HG03139 (cell line): ENCODE results near the gene OSBPL5.

Experiments used
- ATAC-seq: cut with Tn5 transposase; IDR thresholded peaks from one replicate; pipeline ENCODE4 v1.9.1; 2021; ENCODE audit not compliant: unreplicated experiment

OSBPL5 gene

DNA sequence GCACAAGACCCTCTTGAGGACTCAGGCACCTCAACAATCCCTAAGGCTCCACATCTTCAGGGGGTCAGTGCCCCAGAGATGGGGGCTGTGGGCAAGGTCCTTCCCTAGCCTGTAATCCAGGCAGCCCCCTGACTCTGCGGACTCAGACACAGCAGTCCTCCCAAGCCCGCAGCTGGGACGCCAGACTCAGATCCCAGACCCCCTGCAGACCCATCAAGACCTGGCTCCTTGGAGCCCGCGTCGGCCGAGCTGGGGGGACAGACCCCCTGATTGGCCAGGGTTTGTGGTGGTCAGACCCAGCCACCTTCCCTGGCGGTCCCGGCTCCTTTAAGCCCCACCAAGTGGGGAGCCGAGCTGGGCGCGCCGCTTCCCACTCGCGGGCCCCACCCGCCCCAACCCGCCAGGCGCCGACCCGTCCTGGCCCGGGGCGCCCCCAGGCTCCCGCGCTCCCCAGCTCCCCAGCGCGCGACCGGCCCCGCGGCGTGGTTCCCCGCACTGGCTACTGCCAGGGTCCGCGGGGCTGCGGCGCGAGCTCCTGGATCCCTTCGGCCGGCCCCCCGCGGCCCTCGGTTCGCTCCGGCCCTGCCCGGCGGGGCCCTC, 458 bp downstream of the OSBPL5 start:
- no peak for ATAC-seq

DNA sequence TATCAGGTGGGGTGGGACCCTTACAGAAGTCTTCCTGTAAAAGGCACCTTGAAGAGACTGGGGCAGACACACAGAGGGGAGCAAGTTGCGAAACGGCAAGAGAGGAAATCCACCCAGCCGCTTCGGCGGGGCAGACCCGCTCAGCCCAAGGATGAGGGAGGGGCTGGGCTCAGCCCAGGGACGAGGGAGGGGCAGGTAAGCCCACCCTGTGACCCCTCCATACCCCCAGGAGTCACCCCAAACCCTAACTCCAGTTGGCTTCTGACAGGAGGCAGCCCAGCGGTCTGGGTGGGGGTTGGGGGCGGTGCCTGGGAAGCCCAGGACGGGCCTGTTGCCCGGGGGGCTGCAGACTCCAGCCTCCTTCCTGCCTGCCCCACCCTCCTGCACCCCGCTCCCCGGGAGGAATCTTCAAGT, 965 bp downstream of the OSBPL5 start:
- no peak for ATAC-seq

DNA sequence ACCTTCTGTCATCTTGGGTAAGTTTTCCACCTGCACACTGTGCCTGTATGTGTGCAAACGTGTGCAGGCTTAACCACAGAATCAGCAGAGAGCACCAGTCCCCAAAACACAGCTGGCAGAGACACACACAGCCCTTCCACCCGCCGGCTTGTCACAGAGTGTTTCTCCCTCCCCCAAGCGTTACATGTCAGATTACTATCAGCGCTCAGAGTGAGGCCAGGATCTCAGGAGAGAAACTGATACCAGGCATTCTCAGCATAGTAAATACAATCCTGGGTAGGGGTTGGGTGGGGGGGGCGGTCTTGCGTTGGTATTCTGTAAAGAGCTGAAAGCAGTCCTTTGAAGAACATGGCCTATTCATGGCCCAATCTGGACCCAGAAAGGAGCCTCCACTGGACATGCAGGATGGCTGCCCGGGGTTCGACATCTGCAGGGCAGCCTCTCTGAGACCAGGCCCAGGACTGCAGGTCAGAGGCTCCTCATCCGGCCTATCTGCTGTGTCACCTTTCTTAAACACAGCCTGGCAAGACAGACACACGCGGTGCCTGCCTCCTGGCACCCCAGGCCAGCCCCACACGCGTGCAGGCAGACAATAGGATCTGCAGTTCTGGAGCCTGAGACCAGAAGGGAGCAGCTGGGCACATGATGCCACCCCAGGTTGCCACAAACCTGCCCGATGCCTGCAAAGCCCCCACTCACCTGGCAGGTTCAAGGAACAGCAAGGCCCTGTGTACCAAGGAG, 1.7 kb downstream of the OSBPL5 start:
- ATAC-seq = no peak

DNA sequence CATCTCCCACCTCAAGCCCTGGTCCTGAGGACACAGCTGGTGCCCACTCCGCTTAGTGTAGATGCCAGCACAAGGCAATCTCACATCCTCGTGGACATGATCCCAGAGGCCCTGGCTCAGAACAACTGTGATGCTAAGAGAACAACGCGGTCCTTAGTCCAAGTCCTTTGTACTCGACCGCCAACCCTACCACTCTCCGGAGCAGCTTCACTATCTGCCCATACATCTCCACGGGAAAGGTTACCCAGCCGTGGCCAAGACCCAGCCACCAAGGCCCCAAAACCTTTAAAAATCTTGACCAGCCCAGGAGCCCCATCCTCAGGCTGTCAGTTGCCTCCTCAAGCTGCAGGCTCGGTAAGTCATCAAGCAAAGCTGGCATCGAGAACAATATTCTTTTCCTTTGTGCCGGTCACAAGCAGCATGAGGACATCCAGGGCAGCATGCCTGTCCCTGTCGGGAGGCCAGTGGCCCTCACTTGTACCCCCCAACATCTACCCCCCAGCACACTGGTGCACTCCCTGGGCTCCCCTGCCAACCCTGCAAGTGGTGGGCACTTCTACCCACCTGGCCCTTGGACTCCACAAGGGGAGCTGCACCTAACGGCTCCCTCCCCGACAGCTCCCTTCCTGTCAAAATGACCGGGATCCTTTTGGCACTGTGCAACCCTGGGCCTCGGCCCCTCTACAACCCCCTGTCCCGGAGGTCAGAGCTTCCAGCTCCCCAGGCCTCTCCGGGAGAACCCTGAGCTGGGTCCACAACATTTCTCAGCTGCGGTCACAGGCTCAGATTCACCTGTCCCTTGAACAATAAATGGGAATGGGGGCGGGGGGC, 2.5 kb downstream of the OSBPL5 start:
- ATAC-seq = no peak

DNA sequence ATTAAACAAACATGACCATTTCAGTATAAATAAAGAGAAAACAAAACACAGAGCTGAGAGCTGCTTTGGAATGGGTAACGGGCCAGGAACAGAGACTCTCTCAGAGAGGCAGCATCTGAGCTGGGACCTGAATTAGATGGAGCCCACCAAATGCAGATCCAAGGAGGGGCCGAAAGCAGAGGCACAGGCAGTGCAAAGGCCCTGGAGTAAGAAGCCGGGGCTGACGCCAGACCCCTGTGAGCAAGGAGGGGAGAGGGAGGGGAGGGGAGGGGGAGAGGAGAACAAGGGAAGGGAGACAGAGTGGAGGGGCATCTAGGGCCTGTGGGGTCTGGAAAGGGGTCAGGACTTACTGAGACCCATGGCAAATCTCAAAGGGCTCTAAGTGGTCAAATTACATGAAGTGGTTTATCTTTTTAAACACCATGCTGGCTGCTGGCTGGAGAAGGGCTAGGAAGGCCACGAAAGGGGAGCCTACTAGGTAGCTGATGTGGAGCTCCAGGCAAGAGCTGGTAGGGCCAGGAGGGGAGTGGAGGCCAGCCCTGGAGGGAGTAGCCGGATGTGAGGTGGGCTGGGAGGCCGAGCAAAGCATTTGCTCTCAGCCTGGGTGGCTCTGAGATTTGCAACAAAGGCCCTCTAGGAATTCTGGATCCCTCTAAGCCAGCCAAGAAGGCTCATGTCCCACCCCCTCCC, 3.2 kb downstream of the OSBPL5 start:
- ATAC-seq = no peak

DNA sequence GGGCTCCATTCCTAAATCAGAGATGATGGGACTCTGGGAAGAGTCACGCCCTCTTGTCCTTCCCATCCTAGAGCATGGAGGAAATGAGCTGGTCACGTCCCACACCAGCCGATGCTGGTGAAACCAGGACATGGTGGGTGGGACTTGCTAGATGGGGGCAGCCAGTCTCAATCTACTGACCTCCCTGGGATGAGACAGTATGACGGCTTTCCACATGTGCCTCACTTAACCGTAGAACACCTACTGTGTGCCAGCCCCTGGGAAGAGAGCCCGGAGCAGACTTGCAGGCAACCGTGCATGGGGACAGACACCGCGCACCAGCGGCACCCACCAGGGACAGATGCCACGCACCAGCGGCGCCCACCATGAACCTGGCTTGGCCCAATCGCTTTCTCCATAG, 3.8 kb downstream of the OSBPL5 start:
- no peak for ATAC-seq

DNA sequence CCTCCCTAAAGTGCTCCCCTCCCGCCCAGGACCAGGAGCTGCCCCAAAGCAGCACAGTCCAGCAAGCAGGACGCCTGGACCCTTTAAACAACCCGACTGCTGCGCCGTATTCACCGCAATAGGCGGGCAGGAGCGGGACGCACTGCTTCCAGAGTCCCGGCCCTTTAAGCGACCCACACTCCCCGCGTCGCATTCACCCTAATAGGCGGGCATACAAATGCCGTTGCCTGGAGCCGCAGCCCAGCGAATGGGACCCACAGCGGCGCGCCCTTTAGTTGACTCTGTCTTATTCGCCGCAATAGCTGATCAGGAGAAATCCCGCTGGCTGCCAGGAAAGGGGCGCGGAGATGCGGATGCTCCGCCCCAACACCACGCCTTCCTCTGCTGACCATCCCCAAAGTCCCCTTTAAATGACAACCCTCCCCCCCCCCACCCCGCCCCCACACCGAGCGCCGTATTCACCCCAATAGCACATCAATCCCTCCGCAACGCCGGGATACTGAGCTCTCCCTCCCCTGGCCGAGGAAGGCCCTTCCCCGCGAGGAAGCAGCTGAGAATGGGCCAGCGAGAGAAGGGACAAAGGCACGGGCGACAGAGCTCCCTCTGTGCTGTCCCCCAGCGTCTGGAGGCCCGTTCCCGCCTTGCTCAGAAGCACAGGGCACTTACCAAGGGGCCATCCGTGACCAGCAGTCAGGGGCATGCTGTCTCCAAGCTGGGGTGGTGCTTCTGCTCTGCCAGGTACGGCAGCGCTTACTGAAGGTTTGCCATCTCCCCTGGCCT, 4.7 kb downstream of the OSBPL5 start:
- ATAC-seq = no peak

DNA sequence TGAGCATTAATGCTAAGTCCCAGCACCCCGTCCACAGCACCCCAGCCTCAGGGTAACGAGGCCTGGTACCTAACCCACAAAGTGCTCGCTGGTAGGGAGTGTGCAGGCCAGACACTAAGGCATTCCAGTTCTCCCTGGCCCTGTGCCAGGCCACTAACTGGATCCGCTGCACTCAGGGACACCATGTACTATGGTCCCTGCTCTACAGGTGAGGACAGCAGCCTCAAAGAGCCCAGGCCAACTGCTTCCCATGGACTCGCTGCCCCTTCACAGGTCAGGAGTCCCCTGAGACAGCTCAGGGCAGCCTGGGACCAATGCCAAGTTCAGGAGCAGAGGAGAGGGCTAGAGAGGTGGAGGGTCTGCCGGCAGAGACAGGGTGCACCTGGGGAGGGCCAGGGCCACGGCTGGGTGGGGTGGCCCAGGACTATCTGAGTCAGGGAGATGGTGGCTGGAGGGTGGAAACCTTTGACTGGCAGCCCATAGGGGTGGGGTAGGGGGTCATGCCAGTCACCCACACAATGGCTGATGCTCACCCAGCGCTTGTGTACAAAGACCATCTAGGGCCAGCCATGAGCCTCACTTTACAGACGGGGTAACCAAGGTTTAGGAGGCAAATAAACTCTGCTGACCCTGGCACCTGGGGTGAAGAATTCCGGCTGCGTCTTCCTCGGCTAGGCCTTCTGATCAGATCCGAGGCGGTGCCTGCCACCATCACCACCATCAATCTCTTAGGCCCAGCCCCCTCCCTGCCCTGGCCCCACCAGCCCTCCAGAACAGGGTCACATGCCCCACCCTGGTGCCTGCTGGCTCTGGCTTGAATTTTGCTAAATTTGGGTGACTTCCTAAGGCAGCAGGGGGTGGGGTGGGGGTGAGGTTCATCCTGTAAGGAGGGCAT, 5.6 kb downstream of the OSBPL5 start:
- ATAC-seq = no peak

DNA sequence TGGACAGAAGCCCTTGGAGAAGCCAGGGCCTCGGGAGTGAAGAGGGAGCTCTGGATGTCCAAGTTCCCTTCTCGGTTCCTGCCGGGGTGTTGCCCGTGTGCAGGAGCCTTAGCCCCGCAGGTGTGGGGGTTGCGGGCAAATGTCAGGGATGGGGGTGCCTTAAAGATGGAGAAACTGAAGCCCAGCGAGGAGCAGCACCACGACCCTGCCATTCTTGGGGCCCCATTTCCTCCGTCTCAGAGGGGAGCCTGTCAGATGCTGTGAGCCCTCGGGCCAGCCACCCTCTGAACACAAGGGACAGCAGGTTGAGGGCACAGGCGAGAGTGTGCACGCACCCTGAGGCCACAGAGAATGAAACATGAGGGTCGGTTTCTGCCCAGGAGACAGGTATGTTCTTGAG, 6.3 kb downstream of the OSBPL5 start:
- no peak for ATAC-seq

DNA sequence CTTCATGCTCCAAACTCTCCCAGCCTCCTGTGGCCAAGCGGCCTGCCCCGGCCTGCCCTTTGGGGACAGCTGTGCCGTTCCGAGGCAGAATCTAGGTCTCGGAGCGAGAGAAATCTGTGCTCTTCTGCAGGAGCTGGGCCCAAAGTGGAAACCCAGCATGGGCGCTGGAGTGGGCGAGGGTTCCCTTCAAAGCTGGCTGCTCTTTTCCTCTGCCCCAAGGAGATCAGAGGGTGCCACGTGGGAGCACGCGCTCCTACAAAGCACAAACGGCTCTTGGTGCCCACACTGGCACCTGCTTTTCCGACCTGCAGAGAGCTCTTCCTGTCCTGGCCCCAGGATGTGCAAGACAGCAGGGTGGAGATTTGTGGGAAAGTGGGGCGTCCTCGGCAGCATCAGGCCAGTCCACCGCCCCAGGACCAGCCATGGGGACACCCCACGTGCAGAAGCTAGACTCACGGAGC, 6.9 kb downstream of the OSBPL5 start:
- ATAC-seq = no peak

DNA sequence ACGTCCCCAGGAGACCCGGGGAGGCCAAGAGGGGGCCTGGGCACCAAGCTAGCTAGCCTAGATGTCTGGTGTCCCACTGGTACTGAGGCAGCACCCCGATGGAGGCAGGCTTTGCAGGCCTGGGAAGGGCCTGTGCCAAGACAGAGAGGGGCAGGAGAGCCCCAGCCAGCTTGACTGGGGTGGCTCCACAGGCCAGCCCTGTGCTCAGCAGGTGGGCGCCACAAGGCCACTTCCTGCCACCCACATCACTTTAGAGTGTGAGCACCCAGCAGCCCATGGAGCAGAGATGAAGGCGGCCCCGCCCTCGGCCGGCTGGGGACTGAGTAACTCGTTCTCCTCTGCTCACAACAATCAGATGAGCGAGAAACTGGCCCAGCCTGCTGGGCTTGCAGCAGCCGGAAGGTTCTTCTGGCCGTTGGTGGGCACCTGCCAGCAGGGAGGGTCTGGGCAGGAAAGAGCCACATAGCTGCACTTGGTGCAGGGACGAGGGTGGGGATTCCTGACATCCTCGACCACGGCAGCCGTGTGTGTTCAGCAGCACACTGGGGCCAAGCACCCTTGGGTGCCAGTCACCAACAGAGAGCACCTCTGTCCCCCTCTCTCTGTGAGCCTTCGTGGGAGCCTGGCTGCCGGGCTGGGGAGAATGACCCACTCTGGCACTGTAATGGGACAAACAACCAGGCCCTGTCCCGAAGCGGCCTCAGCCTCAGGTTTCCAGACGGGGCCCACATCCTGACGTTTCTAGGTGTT, 7.6 kb downstream of the OSBPL5 start:
- no peak for ATAC-seq

DNA sequence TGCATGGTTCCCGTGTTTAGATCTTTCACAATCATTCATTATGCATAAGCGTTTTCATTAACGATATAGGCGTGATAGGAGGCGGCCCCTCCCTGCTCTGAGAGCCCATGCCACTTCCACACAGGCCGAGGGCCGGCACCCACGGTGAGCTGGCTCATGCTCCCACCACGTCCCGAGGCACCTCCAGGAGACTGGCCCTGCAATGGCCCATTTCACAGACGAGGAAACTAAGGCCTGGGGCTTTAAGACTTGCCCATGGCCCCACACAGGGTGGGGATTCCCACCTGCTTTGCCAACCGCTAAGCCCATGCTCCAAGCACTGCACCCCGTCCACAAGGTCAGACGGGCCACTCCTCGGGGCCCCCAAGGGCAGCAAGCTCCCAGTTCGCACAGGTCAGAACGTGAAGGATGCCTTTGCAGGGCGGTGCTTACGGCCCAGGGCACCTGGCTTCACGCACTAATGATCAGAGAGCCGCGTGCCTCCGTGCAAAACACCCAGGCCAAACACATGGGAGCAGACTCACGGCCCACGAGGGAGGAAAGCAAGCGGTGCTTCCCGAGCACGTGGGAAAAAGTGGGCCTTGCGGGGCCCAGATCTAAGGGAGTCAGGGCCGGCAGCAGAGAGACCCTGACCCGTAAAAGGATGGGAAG, 8.3 kb downstream of the OSBPL5 start:
- no peak for ATAC-seq

DNA sequence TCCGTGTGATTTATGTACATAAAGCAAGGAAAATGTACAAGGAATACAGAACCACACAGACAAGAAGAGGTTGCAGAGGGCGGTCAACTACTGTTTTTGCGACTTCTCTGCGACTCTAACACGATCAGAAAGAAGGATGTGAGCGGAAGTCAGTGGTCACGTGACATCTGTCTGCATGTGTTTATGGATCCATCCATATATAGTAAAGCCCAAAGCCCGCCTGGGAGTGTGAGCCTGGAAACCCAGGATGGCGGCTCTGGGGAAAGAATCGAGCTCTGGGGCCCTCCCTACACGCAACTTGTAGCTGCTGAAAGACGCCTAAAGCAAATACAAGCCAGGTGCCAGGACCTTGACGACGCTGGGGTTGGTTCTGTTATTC, 8.8 kb downstream of the OSBPL5 start:
- ATAC-seq = no peak

DNA sequence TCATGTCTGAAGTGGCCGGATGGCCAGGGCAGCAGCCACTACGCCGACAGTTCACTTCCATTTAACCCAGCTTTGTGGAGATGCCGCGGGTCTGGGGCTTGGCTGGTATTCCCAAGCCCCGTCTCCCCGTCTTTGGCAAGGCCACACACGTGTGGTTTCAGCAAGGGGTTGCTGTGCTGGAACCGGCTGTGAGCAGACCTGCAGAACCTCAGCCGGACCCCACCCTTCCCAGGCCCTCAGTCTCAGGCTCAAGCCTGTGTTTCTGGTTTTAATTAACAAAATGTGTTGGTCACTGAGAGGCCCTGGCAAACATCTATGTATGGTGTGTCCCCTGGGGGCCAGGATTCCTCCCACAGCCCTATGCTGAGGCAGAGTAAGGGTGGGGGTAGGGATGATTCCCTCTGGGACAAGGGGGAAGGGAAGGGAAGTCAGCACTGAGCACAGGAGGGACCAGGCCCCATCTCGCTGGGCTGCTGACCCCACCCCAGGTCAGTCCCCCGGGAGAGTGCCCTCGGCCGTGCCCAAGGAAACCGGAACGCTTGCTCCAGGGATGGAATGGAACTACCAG, 9.3 kb downstream of the OSBPL5 start:
- no peak for ATAC-seq

DNA sequence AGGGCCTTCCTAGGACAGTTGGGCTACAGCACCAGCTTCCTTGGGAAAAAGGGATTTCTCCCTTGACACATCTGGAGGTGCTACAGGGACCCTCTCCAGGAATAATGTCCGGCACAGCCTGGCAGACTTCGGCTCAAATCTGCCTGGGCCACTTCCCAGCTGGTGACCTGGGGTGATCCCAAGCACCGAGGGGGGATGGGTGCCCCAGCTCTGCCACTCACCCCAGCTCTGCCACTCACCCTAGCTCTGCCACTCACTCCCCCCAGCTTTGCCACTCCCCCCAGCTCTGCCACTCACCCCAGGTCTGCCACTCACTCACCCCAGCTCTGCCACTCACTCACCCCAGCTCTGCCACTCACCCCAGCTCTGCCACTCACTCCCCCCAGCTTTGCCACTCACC, 9.9 kb downstream of the OSBPL5 start:
- no peak for ATAC-seq

DNA sequence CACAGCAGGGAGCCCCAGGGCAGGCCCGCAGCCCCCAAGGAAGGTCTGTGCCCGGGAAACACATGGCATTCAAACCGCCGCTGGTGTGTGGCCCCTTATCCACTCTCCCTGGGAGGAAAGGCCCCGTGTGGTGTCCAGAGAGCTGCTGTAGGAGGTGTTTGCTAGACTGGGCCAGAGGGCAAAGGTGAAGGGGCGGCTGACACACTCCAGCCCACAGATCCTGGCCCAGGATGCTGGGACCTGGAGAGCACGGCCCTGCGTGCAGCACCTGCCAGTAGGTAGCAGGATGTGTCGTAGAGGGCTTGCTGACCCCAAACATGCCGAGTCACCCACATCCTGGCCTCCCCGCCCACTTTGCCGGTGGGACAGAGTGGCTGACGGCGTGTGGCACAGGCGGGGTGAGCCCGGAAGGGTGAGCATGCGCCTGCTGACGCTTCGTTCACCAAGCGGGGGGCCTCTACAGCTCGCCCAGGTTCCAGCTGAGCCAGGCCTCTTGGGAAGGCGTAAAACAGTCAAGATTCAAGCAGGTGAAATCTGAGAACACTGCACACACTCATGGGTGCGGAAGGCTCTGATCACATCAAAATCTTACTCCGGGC, 11.0 kb downstream of the OSBPL5 start:
- ATAC-seq = no peak

DNA sequence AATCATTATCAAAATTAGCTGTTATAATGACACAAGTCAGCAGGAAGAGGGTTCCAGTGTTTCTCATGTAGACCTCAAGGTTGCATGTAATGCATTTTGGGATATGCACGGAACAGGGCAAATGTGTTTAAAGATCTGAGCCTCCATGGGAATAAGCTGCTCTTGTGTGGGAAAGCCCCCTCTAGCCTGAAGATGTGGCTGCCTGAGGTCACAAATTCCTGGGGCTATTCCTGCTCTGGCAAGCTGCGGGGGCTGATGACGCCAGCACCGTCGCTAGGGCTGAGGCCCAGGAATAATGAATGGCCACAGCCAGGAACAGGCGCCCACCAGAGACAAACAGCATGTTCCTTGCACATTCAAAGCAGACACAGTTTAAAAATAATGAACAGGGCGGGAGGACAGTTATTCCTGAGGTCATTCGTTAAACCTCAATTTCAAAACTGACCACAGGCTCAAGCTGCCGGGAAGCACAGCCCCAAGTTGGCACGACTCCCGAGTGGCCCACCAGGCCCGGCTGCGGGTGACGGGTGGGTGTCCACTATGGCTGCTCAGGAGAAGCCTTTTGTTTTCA, 11.7 kb downstream of the OSBPL5 start:
- no peak for ATAC-seq
